ENCODE measurements around the gene AMACR. TPM values are rescaled to one million over a fixed set of nuclear protein-coding genes. Genes with fewer than 3 reads are reported as not detected.
A peak's percentile ranks its signal among the peaks of the same experiment; 100 is the strongest.

The AMACR gene
- polyA plus RNA-seq, 1 donor from 2014 or later = 28.5 TPM

- Histone ChIP-seq H3F3A (ENCODE audit: insufficient read depth, low read length, poor library complexity, severe bottlenecking) (peaks cover 11% of the 10 kb centered on the region), H3K27me3 (ENCODE audit: insufficient read depth, low read depth, low read length) (no peaks in the 10 kb centered on the region), H2AFZ (ENCODE audit: low read depth, low read length) (peak overlapping the region; percentile 88), H3K36me3 (ENCODE audit: insufficient read depth, low read length) (no peaks in the 10 kb centered on the region), H3K9me2 (ENCODE audit: insufficient read depth, low read length) (no peaks in the 10 kb centered on the region), H3K27ac (ENCODE audit: low read length) (peak overlapping the region; percentile 96), H3K9me3 (ENCODE audit: low read length) (no peaks in the 10 kb centered on the region), H4K20me1 (ENCODE audit: insufficient read depth) (no peaks in the 10 kb centered on the region), H3K79me2 (replicated peaks; ENCODE audit: insufficient read depth, low read length) (peaks cover 4% of the 10 kb centered on the region), H3K9ac (ENCODE audit: low read length) (peak overlapping the region; percentile 84), H3K4me2 (ENCODE audit: low read length) (peak overlapping the region; percentile 84), H3K4me3 (ENCODE audit: low read length) (peak overlapping the region; percentile 89)
- TF ChIP-seq REST (IDR thresholded peaks at IDR 0.05; ENCODE audit: borderline replicate concordance) (no peak), RAD21 (conservative IDR thresholded peaks at IDR 0.05) (peak; percentile 5), CTCF (IDR thresholded peaks at IDR 0.05; ENCODE audit: poor library complexity, severe bottlenecking) (no peak)
Measured at GRCh38 chr5:34007201-34007620, 639 bp downstream of the AMACR start.

- H3K36me3 ChIP-seq (ENCODE audit: insufficient read depth, low read length) = no peaks in the 10 kb centered on the region
- no peaks in the 10 kb centered on the region for H4K20me1 ChIP-seq (ENCODE audit: insufficient read depth)
- no peak for TF ChIP-seq MXI1 (conservative IDR thresholded peaks at IDR 0.05; ENCODE audit: poor library complexity, severe bottlenecking)
- TF ChIP-seq RAD21 (conservative IDR thresholded peaks at IDR 0.05) = no peak
- TF ChIP-seq EZH2 (IDR thresholded peaks at IDR 0.05; ENCODE audit: borderline replicate concordance, insufficient read depth, low read length, poor library complexity, severe bottlenecking) = no peak
- TF ChIP-seq TAF1 (IDR thresholded peaks at IDR 0.05; ENCODE audit: low read depth) = no peak
- no peak for TF ChIP-seq REST (IDR thresholded peaks at IDR 0.05; ENCODE audit: borderline replicate concordance)
- TF ChIP-seq POLR2AphosphoS5 (IDR thresholded peaks at IDR 0.05) = no peak
- TF ChIP-seq EP300 (conservative IDR thresholded peaks at IDR 0.05; ENCODE audit: poor library complexity, severe bottlenecking) = no peak
- no peak for TF ChIP-seq SMC3 (conservative IDR thresholded peaks at IDR 0.05; ENCODE audit: poor library complexity)
- no peak for TF ChIP-seq CTCF (IDR thresholded peaks at IDR 0.05; ENCODE audit: poor library complexity, severe bottlenecking)
- no peaks in the 10 kb centered on the region for H3K27me3 ChIP-seq (ENCODE audit: insufficient read depth, low read depth, low read length)
- H3K4me3 ChIP-seq (ENCODE audit: low read length) = peak overlapping the region; percentile 89
- no peaks in the 10 kb centered on the region for H3K9me3 ChIP-seq (ENCODE audit: low read length)
- no peak overlapping the region for H3K4me2 ChIP-seq (ENCODE audit: low read length)
- no peak overlapping the region for H3K9ac ChIP-seq (ENCODE audit: low read length)
- peaks cover 11% of the 10 kb centered on the region for H3F3A ChIP-seq (ENCODE audit: insufficient read depth, low read length, poor library complexity, severe bottlenecking)
- H3K9me2 ChIP-seq (ENCODE audit: insufficient read depth, low read length) = no peaks in the 10 kb centered on the region
- no peak overlapping the region for H2AFZ ChIP-seq (ENCODE audit: low read depth, low read length)
- H3K79me2 ChIP-seq (replicated peaks; ENCODE audit: insufficient read depth, low read length) = peaks cover 4% of the 10 kb centered on the region
- no peak overlapping the region for H3K27ac ChIP-seq (ENCODE audit: low read length)
Measured at GRCh38 chr5:34005681-34006080, 2.2 kb downstream of the AMACR start.
